HCEC 1CT (cell line): ENCODE results near the gene PCDHA1.

Source experiments
- DNase-seq: peaks from one replicate; pipeline ENCODE4 v3.0.0-alpha.2; 2017

Gene PCDHA1

GRCh38 chr5:140926443-140927227 is 140.7 kb downstream of the PCDHA1 start:
- DNase-seq, result no peak

GRCh38 chr5:140927228-140927573 is 141.3 kb downstream of the PCDHA1 start:
- DNase-seq, result no peak

GRCh38 chr5:140934964-140935606 is 149.1 kb downstream of the PCDHA1 start:
- no peak for DNase-seq

- no peak for DNase-seq
These were observed 160.6 kb downstream of the PCDHA1 start for GRCh38 chr5:140946578-140946977.

GRCh38 chr5:140951636-140952035 is 165.7 kb downstream of the PCDHA1 start:
- DNase-seq, result no peak

- no peak for DNase-seq
These were observed 167.3 kb downstream of the PCDHA1 start for GRCh38 chr5:140953234-140953633.

- DNase-seq, result no peak
These were observed 176.2 kb downstream of the PCDHA1 start for GRCh38 chr5:140962190-140962589.

GRCh38 chr5:140964356-140964755 is 178.4 kb downstream of the PCDHA1 start:
- DNase-seq, result no peak

GRCh38 chr5:140965905-140966292 is 180.0 kb downstream of the PCDHA1 start:
- no peak for DNase-seq

- no peak for DNase-seq
These were observed 180.6 kb downstream of the PCDHA1 start, which contains the start of gene PCDHAC2 for GRCh38 chr5:140966293-140967225. PCDHAC2 (plus strand) TSS chr5:140966476; CDS start chr5:140966767, 291 bp downstream.

GRCh38 chr5:140967226-140967893 is 181.4 kb downstream of the PCDHA1 start:
- no peak for DNase-seq

GRCh38 chr5:140969880-140970279 is 183.9 kb downstream of the PCDHA1 start:
- no peak for DNase-seq

GRCh38 chr5:140973550-140973949 is 187.6 kb downstream of the PCDHA1 start:
- no peak for DNase-seq

- DNase-seq, result no peak
These were observed 191.1 kb downstream of the PCDHA1 start for GRCh38 chr5:140977003-140977402.

GRCh38 chr5:140978260-140978659 is 192.3 kb downstream of the PCDHA1 start:
- no peak for DNase-seq

GRCh38 chr5:140978983-140979382 is 193.0 kb downstream of the PCDHA1 start:
- DNase-seq, result no peak

GRCh38 chr5:140982083-140982716 is 196.3 kb downstream of the PCDHA1 start:
- DNase-seq, result no peak

- DNase-seq, result no peak
These were observed 200.2 kb downstream of the PCDHA1 start for GRCh38 chr5:140986117-140986521.

GRCh38 chr5:140988100-140988499 is 202.2 kb downstream of the PCDHA1 start:
- DNase-seq, result no peak

- DNase-seq, result no peak
These were observed 202.7 kb downstream of the PCDHA1 start for GRCh38 chr5:140988608-140989007.

- DNase-seq, result no peak
These were observed 203.5 kb downstream of the PCDHA1 start for GRCh38 chr5:140989254-140990020.
